Caco-2 (cell line): ENCODE results near the gene HOMER1. TPM values are rescaled to one million over a fixed set of nuclear protein-coding genes. Genes with fewer than 3 reads are reported as not detected.

Source experiments
- BruUV-seq: library from RNA; stranded (reverse); fragments of 400-500 nt; replicated peaks from 2 replicates; lab custom pipeline; 2021; lab: Mats Ljungman, UMichigan
- CTCF ChIA-PET: fragments of 300-600 bp; sonication (Branson Sonifier 250); formaldehyde crosslinking; loops from one replicate; lab custom pipeline; 2022; ENCODE audit warnings: antibody characterized with exemption; lab: Charles Lee
- POLR2A ChIA-PET: fragments of 300-600 bp; sonication (Branson Sonifier 250); formaldehyde crosslinking; loops from one replicate; lab custom pipeline; 2022; ENCODE audit warnings: antibody characterized with exemption; lab: Charles Lee
- DNase-seq, 2 experiments: peaks; one replicate each; pipeline versions ENCODE4 v3.0.0 to v3.0.0-alpha.2; 2020 to 2022
- H3K27me3 ChIP-seq: replicated peaks from 2 replicates; pipeline ENCODE4 v1.6.0; 2011; ENCODE audit warnings: low read length; ENCODE audit not compliant: control insufficient read depth, insufficient read depth
- H3K36me3 ChIP-seq: 2 replicates; pipeline ENCODE4 v1.5.1; 2011; ENCODE audit warnings: low read length; ENCODE audit not compliant: control insufficient read depth, insufficient read depth
- H3K4me1 ChIP-seq: fragments of 250-450 bp; sonication (Bioruptor Pico); 2 replicates; pipeline ENCODE4 v1.5.1; 2020; ENCODE audit warnings: mild to moderate bottlenecking
- H3K4me3 ChIP-seq: 2 replicates; pipeline ENCODE4 v1.5.1; 2011; ENCODE audit warnings: low read depth, mild to moderate bottlenecking, control low read depth, low read length
- H3K9me3 ChIP-seq: fragments of 250-450 bp; sonication (Bioruptor Pico); 2 replicates; pipeline ENCODE4 v1.5.1; 2020; ENCODE audit warnings: mild to moderate bottlenecking, moderate library complexity
- H3K27ac Mint-ChIP-seq: one replicate; pipeline ENCODE4 v1.8.0; 2022; ENCODE audit warnings: mixed read lengths; ENCODE audit not compliant: unreplicated experiment
- H3K27me3 Mint-ChIP-seq: one replicate; pipeline ENCODE4 v1.8.0; 2022; ENCODE audit warnings: mixed read lengths; ENCODE audit not compliant: insufficient read depth, unreplicated experiment
- H3K36me3 Mint-ChIP-seq: one replicate; pipeline ENCODE4 v1.8.0; 2022; ENCODE audit warnings: mild to moderate bottlenecking, mixed read lengths; ENCODE audit not compliant: insufficient read depth, unreplicated experiment
- H3K4me1 Mint-ChIP-seq: one replicate; pipeline ENCODE4 v1.8.0; 2022; ENCODE audit warnings: low read depth, mixed read lengths; ENCODE audit not compliant: unreplicated experiment
- H3K4me3 Mint-ChIP-seq: one replicate; pipeline ENCODE4 v1.8.0; 2022; ENCODE audit warnings: mild to moderate bottlenecking, moderate library complexity, mixed read lengths; ENCODE audit not compliant: unreplicated experiment
- H3K9me3 Mint-ChIP-seq: one replicate; pipeline ENCODE4 v1.8.0; 2022; ENCODE audit warnings: mixed read lengths; ENCODE audit not compliant: unreplicated experiment
- CTCF ChIP-seq, 2 experiments: fragments of 200-600 bp in 1 of 2; IDR thresholded peaks; 1 replicate in 1 of 2; 2 replicates in 1 of 2; pipeline versions ENCODE4 v1.5.1 to v1.8.0; 2011 to 2022; ENCODE audit warnings: antibody characterized with exemption in 1 of 2, control low read depth in 1 of 2, inconsistent platforms in 1 of 2, low read depth in 1 of 2, low read length in 1 of 2, mild to moderate bottlenecking in 1 of 2, moderate library complexity in 1 of 2; ENCODE audit not compliant: insufficient read depth in 1 of 2, severe bottlenecking in 1 of 2, unreplicated experiment in 1 of 2
- intact Hi-C: fragments of 100-400 bp; cut with micrococcal nuclease; formaldehyde crosslinking; loops from one replicate; pipeline ENCODE4 v1.10.0; 2022; ENCODE audit not compliant: unreplicated experiment
- total RNA-seq: library from RNA; stranded (reverse); gene quantifications from 2 replicates; pipeline ENCODE4 v1.2.3, GENCODE V29; 2022

HOMER1 gene
- total RNA-seq, 1 experiment from 2014 or later, result 22.2 TPM

GRCh38 chr5:79401216-79401615 is 112.7 kb downstream of the HOMER1 start:
- TF ChIP-seq CTCF (IDR thresholded peaks at IDR 0.05; ENCODE audit: insufficient read depth in 1 of 2, low read depth in 1 of 2, low read length in 1 of 2, severe bottlenecking in 1 of 2, unreplicated experiment in 1 of 2), result no peak
- Mint-ChIP-seq H3K4me3 (no peak overlapping the region), H3K36me3 (no peaks in the 10 kb centered on the region), H3K27me3 (no peaks in the 10 kb centered on the region), H3K4me1 (no peaks in the 10 kb centered on the region), H3K27ac (no peak overlapping the region), H3K9me3 (no peaks in the 10 kb centered on the region)
- intact Hi-C loops, result no loop called here
- no peak for DNase-seq
- no peaks in the 10 kb centered on the region for H3K9me3 ChIP-seq
- no peaks in the 10 kb centered on the region for H3K36me3 ChIP-seq
- ChIA-PET CTCF (no interaction called here), POLR2A (no interaction called here)
- no peak overlapping the region for H3K4me3 ChIP-seq
- no peaks in the 10 kb centered on the region for H3K4me1 ChIP-seq
- no TSS peak for BruUV-seq
- no peaks in the 10 kb centered on the region for H3K27me3 ChIP-seq

GRCh38 chr5:79399046-79399445 is 114.9 kb downstream of the HOMER1 start:
- Mint-ChIP-seq H3K27me3 (no peaks in the 10 kb centered on the region), H3K36me3 (peaks cover 5% of the 10 kb centered on the region), H3K4me1 (no peaks in the 10 kb centered on the region), H3K27ac (no peak overlapping the region), H3K4me3 (no peak overlapping the region), H3K9me3 (no peaks in the 10 kb centered on the region)
- no peaks in the 10 kb centered on the region; the same call in 1 of the 2 replicates for H3K36me3 ChIP-seq
- no peaks in the 10 kb centered on the region for H3K27me3 ChIP-seq
- no TSS peak for BruUV-seq
- TF ChIP-seq CTCF (IDR thresholded peaks at IDR 0.05; ENCODE audit: insufficient read depth in 1 of 2, low read depth in 1 of 2, low read length in 1 of 2, severe bottlenecking in 1 of 2, unreplicated experiment in 1 of 2), result no peak
- no peaks in the 10 kb centered on the region for H3K9me3 ChIP-seq
- ChIA-PET CTCF (no interaction called here), POLR2A (no interaction called here)
- H3K4me3 ChIP-seq, result no peak overlapping the region
- no peaks in the 10 kb centered on the region for H3K4me1 ChIP-seq
- intact Hi-C loops, result no loop called here
- DNase-seq, result no peak

- CTCF ChIA-PET, result no interaction called here
- no TSS peak for BruUV-seq
- Histone ChIP-seq H3K4me1 (no peaks in the 10 kb centered on the region), H3K9me3 (no peaks in the 10 kb centered on the region), H3K36me3 (no peaks in the 10 kb centered on the region; the same call in none of the 2 replicates), H3K4me3 (no peak overlapping the region), H3K27me3 (no peaks in the 10 kb centered on the region)
- no peaks in the 10 kb centered on the region for H3K4me1 Mint-ChIP-seq
- TF ChIP-seq CTCF (IDR thresholded peaks at IDR 0.05; ENCODE audit: insufficient read depth in 1 of 2, low read depth in 1 of 2, low read length in 1 of 2, severe bottlenecking in 1 of 2, unreplicated experiment in 1 of 2), result no peak
- no peak for DNase-seq
- no peak overlapping the region for H3K4me3 Mint-ChIP-seq
- POLR2A ChIA-PET, result no interaction called here
- intact Hi-C loops, result no loop called here
- H3K9me3 Mint-ChIP-seq, result no peaks in the 10 kb centered on the region
- H3K27me3 Mint-ChIP-seq, result no peaks in the 10 kb centered on the region
- H3K27ac Mint-ChIP-seq, result no peak overlapping the region
- peaks cover 5% of the 10 kb centered on the region for H3K36me3 Mint-ChIP-seq
Observed at GRCh38 chr5:79397080-79397479, 116.9 kb downstream of the HOMER1 start.
